ENCODE data around the gene SSTR3.
"Not testable (repeated sequence)": the region's sequence is repeated elsewhere in the genome, so short reads cannot be mapped to it uniquely, and the experiment has no call there.

The SSTR3 gene

DNA sequence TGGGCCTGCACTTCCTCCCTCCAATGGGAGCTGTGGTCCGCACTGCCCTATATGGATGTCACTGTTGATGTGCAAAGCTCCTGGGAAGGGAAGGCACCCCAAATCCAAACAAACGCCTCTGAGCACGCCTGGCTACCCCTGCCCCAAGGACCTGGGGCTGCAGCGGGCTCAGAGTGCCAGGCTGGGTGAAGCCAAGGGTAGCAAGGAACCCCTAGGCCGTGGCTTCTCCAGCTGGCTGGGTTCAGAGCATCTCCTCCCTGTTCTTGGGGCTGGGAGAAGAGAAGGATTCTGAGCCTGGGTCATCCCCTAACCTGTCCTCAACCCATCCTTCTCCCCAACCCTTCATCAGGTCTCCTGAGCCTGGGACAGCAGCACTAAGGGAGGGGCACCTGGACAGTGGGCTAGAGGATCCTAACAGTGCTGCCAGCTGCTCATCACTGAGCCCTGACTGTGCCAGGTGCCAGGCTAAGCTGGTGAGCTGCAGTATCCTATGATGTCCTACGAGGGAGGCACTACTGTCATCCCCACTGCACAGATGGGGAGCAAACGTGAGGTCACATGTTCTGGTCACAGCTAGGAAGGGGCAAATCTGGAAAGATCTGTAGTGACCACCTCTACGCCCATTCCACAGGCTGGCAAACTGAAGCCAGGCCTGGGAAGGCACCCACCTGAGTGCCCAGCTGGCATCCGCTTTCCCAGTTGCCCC is 3.0 kb downstream of the SSTR3 start:
- DNase-seq: no peak

DNA sequence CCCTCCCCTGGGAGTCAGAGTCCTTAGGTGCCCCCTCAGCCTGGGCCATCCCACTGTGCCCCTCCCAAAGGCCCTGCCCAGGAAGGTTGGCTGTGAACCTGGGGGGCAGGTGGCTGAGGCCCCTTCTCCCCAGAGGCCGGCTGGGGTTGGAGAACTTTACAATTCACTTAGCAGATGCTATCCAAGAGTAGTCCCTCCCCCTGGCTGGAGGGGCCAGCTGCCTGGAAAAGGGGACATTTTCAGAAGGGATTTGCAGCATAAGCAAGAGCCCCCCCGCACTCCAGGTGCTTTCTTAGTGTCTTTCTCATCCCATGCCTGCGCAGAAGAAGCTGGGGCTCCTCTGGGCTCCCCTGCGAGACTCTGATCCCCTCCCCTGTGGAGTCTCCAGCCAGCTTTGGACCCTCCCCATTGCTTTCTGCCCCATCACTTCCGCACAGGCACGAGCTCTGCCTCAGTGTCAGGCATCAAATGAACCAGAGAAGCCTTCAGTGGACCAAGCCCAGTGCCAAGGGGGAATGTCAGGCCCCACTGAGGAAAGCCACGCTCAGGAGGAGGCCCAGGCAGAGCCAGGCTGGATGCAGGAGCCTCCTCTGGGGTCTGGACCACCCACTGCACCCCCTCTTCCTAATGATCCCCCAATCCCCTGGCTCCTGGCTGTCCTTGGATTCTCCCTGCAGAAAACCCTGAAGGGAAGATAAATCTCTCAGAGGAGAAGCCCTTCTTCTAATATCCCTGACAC is 3.7 kb downstream of the SSTR3 start:
- no peak for DNase-seq

DNA sequence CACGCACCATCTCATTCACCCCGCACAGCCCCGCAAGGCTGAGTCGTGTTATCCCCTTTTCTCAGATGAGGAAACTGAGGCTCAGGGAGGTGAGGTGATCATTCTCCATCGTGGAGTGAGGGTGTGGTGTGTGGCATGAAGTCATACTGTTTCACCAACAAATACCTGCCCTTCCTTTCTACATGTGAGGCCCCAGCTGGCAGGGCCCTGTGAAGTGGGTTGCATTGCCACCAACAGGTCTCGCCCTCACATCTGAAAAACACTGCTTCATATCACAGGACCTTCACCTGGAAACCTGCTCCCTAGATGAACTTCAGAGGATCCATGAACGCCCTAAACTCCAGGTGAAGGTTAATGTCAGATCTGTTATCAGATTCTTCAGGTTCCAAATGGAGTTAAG is 4.3 kb downstream of the SSTR3 start:
- no peak for DNase-seq

DNA sequence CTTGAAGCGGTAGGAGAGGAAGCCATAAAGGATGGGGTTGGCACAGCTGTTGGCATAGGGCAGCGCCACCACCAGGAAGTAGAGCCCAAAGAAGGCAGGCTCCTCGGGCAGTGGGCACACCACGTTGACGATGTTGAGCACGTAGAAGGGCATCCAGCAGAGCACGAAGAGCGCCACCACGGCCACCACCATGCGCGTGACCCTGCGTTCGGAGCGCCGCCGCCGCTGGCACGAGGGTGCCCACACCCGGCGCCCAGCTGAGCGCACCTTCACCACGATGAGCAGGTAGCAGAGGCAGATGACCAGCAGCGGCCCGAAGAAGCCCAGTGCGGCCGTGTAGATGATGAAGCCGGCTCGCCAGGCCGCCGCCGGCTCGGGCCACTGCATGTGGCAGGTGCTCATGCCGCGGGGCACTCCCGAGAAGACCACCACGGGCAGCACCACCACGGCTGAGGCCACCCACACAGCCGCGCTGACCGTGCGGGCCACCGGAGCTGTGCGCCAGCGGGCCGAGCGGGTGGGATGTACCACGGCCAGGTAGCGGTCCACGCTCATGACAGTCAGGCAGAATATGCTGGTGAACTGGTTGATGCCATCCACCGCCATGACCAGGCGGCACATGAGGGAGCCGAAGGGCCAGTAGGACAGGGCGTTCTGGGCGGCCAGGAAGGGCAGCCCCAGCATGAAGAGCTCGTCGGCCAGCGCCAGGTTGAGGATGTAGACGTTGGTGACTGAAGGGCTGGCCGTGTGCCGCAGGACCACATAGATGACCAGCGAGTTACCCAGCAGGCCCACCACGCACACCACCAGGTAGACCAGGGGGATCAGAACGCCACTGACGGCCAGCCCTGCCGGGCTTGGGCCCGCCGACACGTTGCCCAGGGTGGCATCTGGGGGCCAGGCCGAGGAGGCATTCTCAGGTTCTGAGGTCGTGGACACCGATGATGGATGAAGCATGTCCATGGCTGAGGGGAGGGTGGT is 5.1 kb downstream of the SSTR3 start:
- no peak for DNase-seq

DNA sequence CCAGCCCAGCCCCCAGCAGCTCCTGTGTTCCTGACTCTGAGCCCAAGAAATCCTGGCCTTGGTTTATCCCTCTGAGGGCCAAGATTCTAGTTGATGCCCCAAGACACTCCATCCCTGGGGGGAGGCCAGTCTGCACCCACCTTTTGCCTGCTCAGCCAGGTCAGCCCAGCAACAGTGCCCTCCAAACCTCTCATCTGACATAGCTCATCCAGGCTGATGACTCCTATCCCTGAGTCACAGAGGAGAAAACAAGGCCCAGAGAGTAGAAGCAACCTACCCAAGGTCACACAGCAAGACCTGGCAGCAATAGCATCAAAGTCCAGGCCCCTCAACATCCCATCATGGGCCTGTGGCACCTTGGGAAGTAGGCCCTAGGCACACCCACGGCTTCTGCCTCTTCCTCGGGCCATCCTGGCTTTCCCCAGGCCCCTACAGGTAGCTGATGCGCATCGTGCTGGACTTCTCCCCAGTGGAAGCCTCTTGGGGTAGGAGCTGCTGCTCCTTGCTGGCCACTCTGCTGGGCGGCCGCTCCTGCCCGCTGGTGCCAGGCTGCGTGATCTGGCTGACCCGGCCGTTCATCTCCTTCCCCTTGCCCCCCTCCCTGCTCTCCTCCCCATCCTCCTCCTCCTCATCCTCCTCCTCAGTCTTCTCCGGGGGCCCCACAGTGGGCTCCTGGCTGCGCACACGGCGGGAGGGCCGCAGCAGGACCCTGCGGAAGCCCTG is 6.0 kb downstream of the SSTR3 start:
- no peak for DNase-seq

DNA sequence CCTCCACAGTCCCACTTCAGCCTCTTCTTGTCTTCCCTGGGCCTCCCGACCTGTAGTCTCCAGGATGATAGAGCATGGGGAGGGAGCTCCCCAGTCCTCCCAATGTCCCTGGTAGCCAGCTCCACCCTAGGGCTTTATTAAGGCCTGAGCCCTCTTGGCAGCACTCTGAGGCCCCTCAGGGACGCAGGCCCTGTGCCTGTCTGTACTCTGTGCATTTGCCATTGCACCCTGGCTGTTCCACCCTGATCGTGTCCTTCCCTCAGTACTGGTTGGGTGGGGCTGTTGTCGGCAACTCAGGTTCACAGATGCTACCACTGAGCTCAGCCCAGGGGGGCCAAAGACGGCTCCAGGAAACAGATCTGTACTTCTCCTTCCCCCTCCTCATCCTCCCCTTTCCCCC is 7.2 kb downstream of the SSTR3 start:
- no peak for DNase-seq

DNA sequence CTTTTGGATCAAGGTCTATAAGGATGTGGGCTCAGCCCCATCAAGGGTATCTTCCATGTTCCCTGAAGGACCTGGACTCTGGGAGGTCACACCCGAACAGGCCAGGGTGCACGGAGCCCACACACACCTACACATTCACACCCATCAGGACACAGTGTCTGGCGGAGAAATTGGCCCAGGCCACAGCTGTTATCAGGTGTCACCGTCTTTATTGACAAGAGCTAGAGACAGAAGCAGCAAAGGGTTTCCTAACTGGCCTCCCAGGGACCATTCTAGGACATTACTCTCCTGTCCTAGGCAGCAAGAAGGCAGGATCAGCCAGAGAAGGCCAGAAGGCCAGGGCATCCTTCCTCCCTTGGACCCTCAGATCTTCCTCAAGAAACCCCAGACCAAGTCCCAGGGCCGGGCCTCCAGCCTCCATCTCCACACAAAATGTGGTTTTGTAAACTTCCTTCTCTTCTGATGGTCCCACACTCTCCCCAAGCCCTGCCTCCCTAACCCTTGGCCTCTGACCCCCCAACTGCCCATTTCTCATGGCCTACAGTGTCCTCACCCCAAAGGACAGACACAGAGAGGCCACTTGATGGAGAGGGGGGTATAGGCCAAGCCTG is 8.1 kb downstream of the SSTR3 start:
- DNase-seq: no peak

DNA sequence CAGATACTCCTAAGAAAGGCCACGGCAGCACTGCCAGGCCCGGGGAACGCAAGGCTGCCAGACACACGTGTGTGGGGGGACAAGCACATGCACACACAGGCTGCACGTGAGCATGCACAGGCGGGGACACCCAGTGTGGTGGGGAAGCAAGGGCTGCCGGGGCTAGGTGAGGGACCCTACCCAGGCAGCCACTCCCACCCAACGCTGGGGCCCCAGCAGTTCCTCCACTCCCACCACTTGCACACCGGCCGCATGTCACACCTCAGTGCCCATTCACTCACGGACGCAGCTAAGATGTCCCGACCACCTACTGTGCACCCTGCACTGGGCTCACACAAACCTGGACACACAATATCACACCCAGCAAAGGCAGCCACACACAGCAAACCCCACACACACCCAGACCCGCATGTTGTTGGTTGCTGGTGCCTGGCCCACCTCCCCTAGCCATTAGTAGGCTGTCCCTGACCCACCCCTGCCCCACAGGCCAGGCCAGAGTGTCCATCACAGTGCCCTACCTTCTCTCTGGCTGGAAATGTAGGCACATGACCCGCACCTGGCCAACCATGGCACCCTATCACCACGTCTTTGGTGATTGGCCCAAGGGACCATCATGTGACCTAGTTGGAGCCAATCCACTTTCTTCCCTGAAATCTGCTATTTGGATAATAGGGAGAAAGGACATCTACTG is 8.8 kb downstream of the SSTR3 start:
- no peak for DNase-seq

DNA sequence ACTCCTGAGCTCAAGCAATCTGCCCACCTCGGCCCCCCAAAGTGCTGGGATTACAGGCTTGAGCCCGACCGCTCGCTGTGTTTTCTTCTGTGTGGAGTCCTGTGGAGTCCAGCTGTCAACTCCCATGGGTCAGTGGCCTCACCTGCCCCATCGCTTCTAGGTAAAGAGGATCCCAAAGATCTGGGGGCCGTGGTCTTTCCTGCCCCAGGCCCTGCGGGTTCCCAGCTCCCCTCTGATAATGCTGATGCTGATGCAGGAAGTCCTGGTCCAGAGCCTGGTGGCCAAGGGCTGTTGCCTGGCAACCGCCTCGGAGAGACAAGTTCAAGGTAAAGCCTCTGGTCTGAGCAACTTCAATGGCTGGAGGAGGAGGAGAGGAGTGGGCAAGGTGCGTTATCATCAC is 9.6 kb downstream of the SSTR3 start:
- DNase-seq: no peak

- DNase-seq: no peak
These were observed 10.2 kb downstream of the SSTR3 start for GRCh38 chr22:37202001-37202555.

- not testable (repeated sequence) for DNase-seq
These were observed 10.8 kb downstream of the SSTR3 start for GRCh38 chr22:37201443-37201820.

GRCh38 chr22:37199760-37200108 is 12.5 kb downstream of the SSTR3 start:
- no peak for DNase-seq

GRCh38 chr22:37199103-37199759 is 13.0 kb downstream of the SSTR3 start:
- DNase-seq: peak; percentile 37

DNA sequence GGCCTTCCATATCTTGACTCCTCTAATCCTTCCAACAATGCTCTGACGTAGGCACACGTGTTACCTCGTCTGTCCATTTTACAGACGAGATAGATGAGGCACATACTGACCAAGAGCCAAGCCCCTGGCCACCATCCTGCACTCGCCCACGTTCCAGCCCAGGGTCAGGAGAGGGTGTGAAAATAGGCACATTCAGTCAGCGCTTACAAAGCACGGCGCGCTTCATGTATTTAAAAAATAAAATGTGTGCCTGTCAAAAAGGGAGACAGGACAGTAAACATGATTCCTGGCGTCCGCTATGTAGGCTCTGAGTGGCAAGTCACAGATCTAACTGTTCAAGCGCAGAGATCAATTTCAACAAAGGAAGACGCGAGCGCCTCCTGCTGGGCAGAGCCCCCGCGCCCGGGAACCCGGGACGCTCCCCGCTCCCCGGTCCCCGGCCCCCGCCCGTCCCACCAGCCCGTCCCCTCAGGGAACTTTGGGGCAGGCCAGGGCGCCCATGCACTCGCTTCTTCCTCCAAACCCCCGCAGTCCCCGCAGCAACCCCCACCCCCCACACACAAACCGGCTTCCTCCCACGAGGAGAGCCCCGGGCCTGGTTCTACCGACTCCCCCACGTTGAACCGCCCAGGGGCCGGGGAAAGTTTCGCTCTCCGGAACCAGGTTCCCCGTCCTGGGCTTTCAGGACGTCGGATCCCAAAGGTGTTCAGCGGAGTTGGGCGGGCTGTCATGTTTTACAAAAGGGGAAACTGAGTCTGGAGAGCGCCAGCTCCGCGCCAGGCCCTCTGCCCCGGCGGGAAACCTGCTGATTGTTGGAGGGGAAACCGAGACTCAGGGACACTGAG is 13.8 kb downstream of the SSTR3 start:
- no peak for DNase-seq

GRCh38 chr22:37197451-37198257 is 14.6 kb downstream of the SSTR3 start:
- no peak for DNase-seq

DNA sequence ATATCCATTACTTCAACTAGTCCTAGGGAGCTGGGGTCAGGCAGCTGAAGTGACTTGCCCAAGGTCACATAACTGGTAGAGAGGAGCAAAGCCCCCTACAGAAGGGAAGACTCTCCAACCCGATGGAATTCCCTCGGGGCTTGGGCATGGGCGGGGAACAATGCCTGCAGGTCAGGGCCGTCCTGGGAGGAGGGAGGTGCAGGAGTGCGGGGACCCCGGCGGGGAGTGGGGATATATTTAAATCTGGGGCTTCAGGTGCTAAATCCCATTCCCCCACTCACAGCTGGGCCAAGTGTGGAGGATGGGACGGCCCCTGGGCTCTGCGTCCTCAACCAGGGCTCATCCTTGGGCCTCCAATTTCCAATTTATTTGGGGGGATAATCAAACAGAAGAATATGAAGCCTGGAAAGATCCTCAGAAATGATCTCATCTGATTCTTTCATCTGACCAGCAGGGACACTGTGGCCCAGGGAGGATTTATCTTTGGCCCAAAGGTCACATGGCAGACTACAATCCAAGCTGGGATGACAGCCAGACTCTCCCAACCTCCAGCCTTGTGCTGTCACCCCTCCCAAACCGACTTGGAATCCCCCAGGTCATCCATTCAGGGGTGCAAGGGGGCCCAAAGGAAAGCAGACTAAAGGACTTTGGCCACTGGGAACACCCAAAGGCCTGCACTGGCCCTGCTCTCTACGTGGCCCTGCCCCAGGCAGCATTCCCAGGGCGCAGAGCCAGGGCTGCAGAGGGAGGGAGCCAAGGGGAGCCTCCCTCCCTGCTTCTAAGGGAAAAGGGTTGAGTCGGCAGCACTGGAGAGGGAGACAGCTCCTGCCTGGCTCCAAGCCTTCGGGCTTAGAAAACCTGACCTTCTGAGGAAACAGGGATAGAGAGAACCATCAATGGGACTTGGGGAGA is 15.5 kb downstream of the SSTR3 start:
- no peak for DNase-seq

- no peak for DNase-seq
These were observed 16.4 kb downstream of the SSTR3 start for GRCh38 chr22:37195921-37196320.

GRCh38 chr22:37194750-37195149 is 17.5 kb downstream of the SSTR3 start:
- DNase-seq: no peak
